Gastrocnemius medialis (tissue), 4 donors: Measurements from ENCODE around the gene GMPR2. TPM values are rescaled to one million over a fixed set of nuclear protein-coding genes. Genes with fewer than 3 reads are reported as not detected.
"Not testable (repeated sequence)": the region's sequence is repeated elsewhere in the genome, so short reads cannot be mapped to it uniquely, and the experiment has no call there.

Experiments used
- ATAC-seq, 2 donors: fragments of 150-250 bp; one replicate each; pipeline ENCODE4 v1.9.1; 2016
- DNase-seq, 2 donors: peaks; one replicate each; pipeline ENCODE4 v3.0.0-alpha.2; 2019
- H3K27ac ChIP-seq, 4 donors: fragments of 200-600 bp; sonication (generic); 1 replicate in 1 of 4; 2 replicates in 3 of 4; pipeline ENCODE4 v1.5.1; 2016 to 2018; ENCODE audit warnings: mild to moderate bottlenecking in 2 of 4, moderate library complexity in 1 of 4
- H3K27me3 ChIP-seq, 3 donors: fragments of 200-600 bp; sonication (generic) in 2 of 3; 1 replicate in 1 of 3; 2 replicates in 2 of 3; pipeline versions ENCODE4 v1.5.1 to v1.6.0; 2016 to 2019; ENCODE audit warnings: mild to moderate bottlenecking in 1 of 3, moderate library complexity in 1 of 3
- H3K36me3 ChIP-seq, 2 donors: fragments of 200-600 bp; sonication (generic) in 1 of 2; one replicate each; pipeline ENCODE4 v1.5.1; 2017 to 2018
- H3K4me1 ChIP-seq, 2 donors: fragments of 200-600 bp; sonication (generic) in 1 of 2; one replicate each; pipeline ENCODE4 v1.5.1; 2016 to 2017; ENCODE audit warnings: mild to moderate bottlenecking in 2 of 2
- H3K4me3 ChIP-seq, 4 donors: fragments of 200-600 bp; sonication (generic) in 3 of 4; 1 replicate in 1 of 4; 2 replicates in 3 of 4; pipeline ENCODE4 v1.5.1; 2016 to 2019; ENCODE audit warnings: mild to moderate bottlenecking in 2 of 4
- H3K9me3 ChIP-seq, 3 donors: fragments of 200-600 bp; sonication (generic) in 2 of 3; 1 replicate in 1 of 3; 2 replicates in 2 of 3; pipeline ENCODE4 v1.5.1; 2016 to 2019
- CTCF ChIP-seq, 5 experiments: fragments of 450-650 bp in 3 of 5; fragments of 200-600 bp in 2 of 5; sonication (generic) in 2 of 5; IDR thresholded peaks in 4 of 5; conservative IDR thresholded peaks in 1 of 5; 1 replicate in 4 of 5; 2 replicates in 1 of 5; pipeline ENCODE4 v1.5.1; 2016 to 2019; ENCODE audit warnings: antibody characterized with exemption in 5 of 5, mild to moderate bottlenecking in 3 of 5, moderate library complexity in 3 of 5
- POLR2A ChIP-seq, 2 donors: fragments of 450-650 bp; IDR thresholded peaks; one replicate each; pipeline ENCODE4 v1.6.1; 2017; ENCODE audit warnings: antibody characterized with exemption in 2 of 2, mild to moderate bottlenecking in 2 of 2, moderate library complexity in 2 of 2
- in situ Hi-C, 4 donors: fragments of 200-750 bp; cut with MboI; loops; one replicate each; pipeline versions ENCODE4 v1.15.0 to v1.8.0; 2017; ENCODE audit warnings: low sequenced_read_pairs in 4 of 4
- intact Hi-C: fragments of 100-400 bp; cut with DNase I; formaldehyde crosslinking; loops from one replicate; pipeline ENCODE4 v1.15.1; 2023; ENCODE audit warnings: low total_unique reads
- total RNA-seq, 4 donors: library from RNA; depleted of rRNA; stranded (reverse); fragments of >200 nt; gene quantifications; one replicate each; pipeline versions ENCODE4 v1.1.0 to v1.2.3, GENCODE V29; 2016

GMPR2 gene
- total RNA-seq, 4 donors from 2014 or later: 15.4 to 44.8 (median 27.4) TPM

GRCh38 chr14:24241829-24242443 lies 9.2 kb downstream of the GMPR2 start:
- in situ Hi-C loops (loop anchor here (5.0 to 25.0 kb wide), 4 partner anchors 53 to 195 kb away; partner anchors contain the start of genes DHRS1 (in 3 of the 4), NOP9 (in 3 of the 4), CBLN3 (in 1 of the 4) and CIDEB (in 1 of the 4)), intact Hi-C loops (loop anchor here (1.0 to 2.0 kb wide), 7 partner anchors 10 to 189 kb away; partner anchors contain the start of genes DHRS1, GMPR2, LTB4R and LTB4R2)
- Histone ChIP-seq H3K27me3 (no peaks in the 10 kb centered on the region), H3K36me3 (peaks cover 0 to 40% of the 10 kb centered on the region in 2 donors), H3K4me3 (peak overlapping the region; percentile 71 to 85 (median 82)), H3K9me3 (no peaks in the 10 kb centered on the region), H3K4me1 (peaks cover 34 to 42% of the 10 kb centered on the region in 2 donors), H3K27ac (peak overlapping the region; percentile 91 to 95 (median 94))
- DNase-seq: peak in 1 of 2 donors; percentile 86
- TF ChIP-seq POLR2A (IDR thresholded peaks at IDR 0.05): no peak
- peak; percentile 71 to 85 (median 84) for TF ChIP-seq CTCF (IDR thresholded peaks at IDR 0.05 in 4 of 5, conservative IDR thresholded peaks at IDR 0.05 in 1 of 5)
- peak; percentile 86 to 87 for ATAC-seq

GRCh38 chr14:24243336-24243836 lies 10.7 kb downstream of the GMPR2 start:
- TF ChIP-seq CTCF (IDR thresholded peaks at IDR 0.05 in 4 of 5, conservative IDR thresholded peaks at IDR 0.05 in 1 of 5) (no peak), POLR2A (IDR thresholded peaks at IDR 0.05) (no peak)
- DNase-seq: no peak
- H3K4me1 ChIP-seq: peaks cover 23 to 28% of the 10 kb centered on the region in 2 donors
- no peaks in the 10 kb centered on the region for H3K27me3 ChIP-seq
- no peak for ATAC-seq
- H3K36me3 ChIP-seq: peaks cover 0 to 28% of the 10 kb centered on the region in 2 donors
- intact Hi-C loops (loop anchor here (2.0 kb wide), 3 partner anchors 49 to 187 kb away; partner anchors contain the start of genes LTB4R, LTB4R2 and TM9SF1), in situ Hi-C loops (loop anchor here (5.0 to 25.0 kb wide), 4 partner anchors 51 to 194 kb away; partner anchors contain the start of genes DHRS1 (in 3 of the 4), NOP9 (in 3 of the 4), CBLN3 (in 1 of the 4) and CIDEB (in 1 of the 4))
- H3K4me3 ChIP-seq: peak overlapping the region; percentile 71 to 85 (median 82)
- H3K9me3 ChIP-seq: no peaks in the 10 kb centered on the region
- H3K27ac ChIP-seq: peak overlapping the region; percentile 91 to 95 (median 94)

GRCh38 chr14:24245350-24245749 lies 12.6 kb downstream of the GMPR2 start:
- DNase-seq, ATAC-seq, H3K27ac ChIP-seq, H3K9me3 ChIP-seq, intact Hi-C loops, H3K36me3 ChIP-seq, H3K27me3 ChIP-seq, H3K4me3 ChIP-seq: not testable (repeated sequence)
- in situ Hi-C loops: loop anchor here in 3 of 4 donors (10.0 to 25.0 kb wide), 3 partner anchors 49 to 192 kb away; partner anchors contain the start of genes CBLN3 (in 1 of the 3), CIDEB (in 1 of the 3), DHRS1 (in 1 of the 3) and KHNYN (in 1 of the 3)
- peaks cover 14 to 20% of the 10 kb centered on the region in 2 donors for H3K4me1 ChIP-seq

GRCh38 chr14:24246765-24247212 lies 14.1 kb downstream of the GMPR2 start:
- TF ChIP-seq CTCF (IDR thresholded peaks at IDR 0.05 in 4 of 5, conservative IDR thresholded peaks at IDR 0.05 in 1 of 5) (no peak), POLR2A (IDR thresholded peaks at IDR 0.05) (no peak)
- Histone ChIP-seq H3K36me3 (no peaks in the 10 kb centered on the region), H3K27ac (no peak overlapping the region), H3K4me1 (peaks cover 0 to 6% of the 10 kb centered on the region in 2 donors), H3K4me3 (no peak overlapping the region), H3K9me3 (no peaks in the 10 kb centered on the region), H3K27me3 (no peaks in the 10 kb centered on the region)
- intact Hi-C loops: no loop called here
- in situ Hi-C loops: loop anchor here in 3 of 4 donors (10.0 to 25.0 kb wide), 3 partner anchors 48 to 191 kb away; partner anchors contain the start of genes CBLN3 (in 1 of the 3), CIDEB (in 1 of the 3), DHRS1 (in 1 of the 3) and KHNYN (in 1 of the 3)
- ATAC-seq (no peak), DNase-seq (no peak)
